Measurements from ENCODE around the gene STAT5A. TPM values are rescaled to one million over a fixed set of nuclear protein-coding genes. Genes with fewer than 3 reads are reported as not detected.
A peak's percentile ranks its signal among the peaks of the same experiment; 100 is the strongest.
"Not testable (repeated sequence)": the region's sequence is repeated elsewhere in the genome, so short reads cannot be mapped to it uniquely, and the experiment has no call there.

The STAT5A gene
- 7.3 and 13.5 TPM in 2 replicates for total RNA-seq
- 4.4 TPM for polyA plus RNA-seq (2012)

GRCh38 chr17:42287977-42288802 is at the start of gene STAT5A:
Gene STAT5A (plus strand): TSS chr17:42288498. CDS start chr17:42289412, 914 bp downstream.
- peak; percentile 71 for DNase-seq (ENCODE audit: low read depth)

DNA sequence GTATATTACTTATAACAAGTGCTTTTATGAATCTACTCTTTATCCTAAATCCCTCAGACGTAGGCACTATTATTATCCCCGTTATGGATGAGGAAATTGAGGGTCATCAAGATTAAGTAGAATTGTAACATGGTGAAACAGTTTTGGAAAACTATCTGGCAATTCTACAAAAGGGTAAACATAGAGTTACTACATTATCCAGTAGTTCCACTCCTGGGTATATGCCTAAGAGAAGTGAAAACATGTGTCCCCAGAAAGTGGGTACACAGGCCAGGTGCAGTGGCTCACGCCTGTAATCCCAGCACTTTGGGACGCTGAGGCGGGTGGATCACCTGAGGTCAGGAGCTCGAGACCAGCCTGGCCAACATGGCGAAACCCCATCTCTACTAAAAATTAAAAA is 48.7 kb upstream of the STAT5A start:
- DNase-seq (ENCODE audit: low read depth): not testable (repeated sequence)

DNA sequence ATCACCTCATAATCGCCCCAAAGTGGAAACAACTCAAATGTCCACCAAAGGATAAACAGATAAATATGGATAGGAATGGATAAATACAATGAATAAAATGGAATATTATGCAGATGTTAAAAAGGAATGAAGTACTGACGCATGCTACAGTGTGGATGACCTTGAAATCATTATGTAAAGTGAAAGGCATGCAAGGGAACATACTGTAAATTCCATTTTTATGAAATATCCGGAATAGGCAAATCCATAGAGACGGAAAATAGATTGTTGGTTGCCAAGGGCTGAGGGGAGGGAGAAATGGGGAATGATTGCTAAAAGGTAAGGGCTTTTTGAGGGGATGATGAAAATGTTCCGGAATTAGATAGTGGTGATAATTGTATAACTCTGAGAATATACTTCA is 48.1 kb upstream of the STAT5A start:
- DNase-seq (ENCODE audit: low read depth): no peak

GRCh38 chr17:42240863-42241262 is 47.4 kb upstream of the STAT5A start:
- not testable (repeated sequence) for DNase-seq (ENCODE audit: low read depth)

DNA sequence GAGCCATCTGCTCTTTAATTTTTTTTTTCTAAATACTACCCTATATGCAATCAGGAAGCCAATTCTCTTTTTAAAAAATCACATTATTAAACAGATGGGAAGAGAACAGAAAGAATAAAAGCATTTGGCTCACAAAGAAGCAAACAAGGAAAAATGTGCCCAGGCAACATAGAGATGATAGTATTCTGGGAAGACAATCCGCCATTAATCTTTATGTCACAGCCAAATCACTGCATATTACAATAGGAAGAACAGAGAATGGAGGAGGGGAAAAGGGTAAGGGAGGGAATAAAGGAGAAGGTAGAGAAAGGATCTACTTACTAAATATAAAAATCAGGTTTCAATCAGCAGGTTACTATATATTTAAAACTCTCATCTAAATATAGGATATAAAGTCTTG is 46.4 kb upstream of the STAT5A start:
- DNase-seq (ENCODE audit: low read depth): no peak

- no peak for DNase-seq (ENCODE audit: low read depth)
These were observed 44.8 kb upstream of the STAT5A start for GRCh38 chr17:42243493-42243982.

DNA sequence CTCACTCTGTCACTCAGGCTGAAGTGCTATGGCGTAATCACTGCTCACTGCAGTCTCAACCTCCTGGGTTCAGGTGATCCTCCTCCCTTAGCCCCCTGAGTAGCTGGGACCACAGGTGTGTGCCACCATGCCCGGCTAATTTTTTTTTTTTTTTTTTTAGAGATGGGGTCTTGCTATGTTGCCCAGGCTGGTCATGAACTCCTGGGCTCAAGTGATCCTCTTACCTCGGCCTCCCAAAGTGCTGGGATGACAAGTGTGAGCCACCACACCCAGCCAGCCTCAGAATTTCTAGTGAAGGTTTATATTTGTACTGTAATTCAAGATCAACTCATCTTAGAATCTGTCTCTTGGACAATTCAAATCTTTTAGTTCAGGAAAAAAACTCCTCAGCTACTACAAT is 44.2 kb upstream of the STAT5A start:
- not testable (repeated sequence) for DNase-seq (ENCODE audit: low read depth)

DNA sequence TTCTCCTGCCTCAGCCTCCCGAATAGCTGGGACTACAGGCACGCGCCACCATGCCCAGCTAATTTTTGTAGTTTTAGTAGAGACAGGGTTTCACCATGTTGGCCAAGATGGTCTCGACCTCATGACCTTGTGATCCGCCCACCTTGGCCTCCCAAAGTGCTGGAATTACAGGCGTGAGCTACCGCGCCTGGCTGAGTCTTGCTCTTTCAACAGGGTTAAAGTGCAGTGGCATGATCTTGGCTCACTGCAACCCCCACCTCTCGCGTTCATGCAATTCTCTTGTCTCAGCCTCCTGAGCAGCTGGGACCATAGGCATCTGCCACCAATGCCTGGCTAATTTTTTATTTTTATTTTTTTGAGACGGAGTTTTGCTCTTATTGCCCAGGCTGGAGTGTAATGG is 43.1 kb upstream of the STAT5A start:
- not testable (repeated sequence) for DNase-seq (ENCODE audit: low read depth)

- no peak for DNase-seq (ENCODE audit: low read depth)
These were observed 41.8 kb upstream of the STAT5A start for GRCh38 chr17:42246515-42246914.

GRCh38 chr17:42247734-42248133 is 40.6 kb upstream of the STAT5A start:
- DNase-seq (ENCODE audit: low read depth): no peak

DNA sequence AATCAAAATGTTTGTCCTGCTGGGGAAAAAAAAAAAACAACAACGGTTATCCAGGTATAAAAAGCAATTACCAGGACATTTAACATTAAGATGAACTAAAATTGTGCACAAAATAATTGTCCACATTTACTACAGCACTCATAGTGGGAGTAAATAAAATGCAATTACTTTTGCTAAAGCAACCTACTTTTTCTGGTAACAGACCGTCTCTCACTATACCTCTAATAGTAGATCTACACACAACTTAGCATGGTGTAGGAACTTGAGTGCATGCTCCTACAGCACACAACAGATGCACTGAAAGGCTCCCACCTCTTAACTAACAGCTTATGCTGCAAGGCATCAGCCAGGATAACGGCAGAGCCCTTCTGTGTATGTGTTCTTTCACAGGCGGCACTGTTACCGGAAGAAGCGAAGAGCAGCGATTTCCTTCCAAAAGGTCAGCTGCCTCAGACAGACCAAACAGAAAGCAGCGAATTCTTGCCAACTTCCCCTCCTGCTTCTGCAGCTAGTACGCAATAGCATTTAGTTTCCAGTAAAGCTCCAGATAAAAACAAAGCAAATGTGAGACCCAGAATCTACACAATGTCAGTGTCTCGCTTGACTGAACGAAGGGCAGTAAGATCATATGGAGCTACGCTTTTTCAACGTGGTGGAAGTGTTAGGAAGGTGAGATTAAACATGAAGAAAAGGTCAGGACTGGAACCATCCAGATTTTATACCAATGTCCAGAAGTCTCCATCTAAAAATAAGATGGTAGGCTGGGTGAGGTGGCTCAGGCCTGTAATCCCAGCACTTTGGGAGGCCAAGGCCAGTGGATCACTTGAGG is 39.7 kb upstream of the STAT5A start:
- DNase-seq (ENCODE audit: low read depth): peak; percentile 89

GRCh38 chr17:42249681-42250446 is 38.4 kb upstream of the STAT5A start:
- no peak for DNase-seq (ENCODE audit: low read depth)

- no peak for DNase-seq (ENCODE audit: low read depth)
These were observed 37.2 kb upstream of the STAT5A start for GRCh38 chr17:42251115-42251514.

DNA sequence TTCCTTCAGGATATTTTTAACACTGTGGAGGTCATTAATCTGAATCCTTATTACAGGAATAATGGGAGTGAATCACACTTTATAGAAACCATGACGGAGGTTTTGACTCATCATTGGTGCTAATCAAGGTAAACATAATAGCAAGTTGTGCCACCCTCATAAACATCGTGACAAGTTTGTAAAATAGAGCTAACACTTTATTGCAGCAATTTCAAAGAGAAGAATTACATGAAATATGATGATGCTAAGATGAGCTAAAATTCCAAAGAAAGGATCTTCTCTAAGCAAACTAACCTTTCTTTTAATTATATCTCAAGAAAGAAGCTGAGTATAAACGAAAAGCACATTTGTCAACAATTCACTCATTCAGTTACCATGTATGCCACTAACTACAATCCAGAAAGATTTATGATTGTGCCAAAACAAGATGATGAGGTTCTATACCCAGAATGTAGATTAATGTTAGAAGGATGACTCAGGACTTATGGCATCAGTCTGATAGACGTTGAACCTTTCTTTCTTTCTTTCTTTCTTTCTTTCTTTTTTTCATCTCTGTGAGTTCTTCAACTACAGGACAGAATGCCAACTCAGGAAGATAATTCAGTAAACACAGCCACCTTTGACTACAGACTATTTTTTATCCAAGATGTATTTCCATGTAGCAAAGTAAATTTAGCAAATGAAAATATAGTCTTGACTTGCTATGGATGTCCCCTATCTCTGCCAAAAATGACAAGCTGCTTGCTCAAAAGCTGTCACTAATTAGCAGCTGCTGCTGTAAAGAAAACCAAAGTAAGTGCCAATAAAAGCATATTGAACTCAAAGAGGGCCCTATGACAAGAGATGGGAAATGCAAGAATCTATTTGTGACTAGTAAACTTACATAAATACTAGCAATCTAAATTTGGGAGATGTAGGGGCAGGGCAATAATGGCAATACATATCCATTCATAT is 35.4 kb upstream of the STAT5A start:
- DNase-seq (ENCODE audit: low read depth): no peak

DNA sequence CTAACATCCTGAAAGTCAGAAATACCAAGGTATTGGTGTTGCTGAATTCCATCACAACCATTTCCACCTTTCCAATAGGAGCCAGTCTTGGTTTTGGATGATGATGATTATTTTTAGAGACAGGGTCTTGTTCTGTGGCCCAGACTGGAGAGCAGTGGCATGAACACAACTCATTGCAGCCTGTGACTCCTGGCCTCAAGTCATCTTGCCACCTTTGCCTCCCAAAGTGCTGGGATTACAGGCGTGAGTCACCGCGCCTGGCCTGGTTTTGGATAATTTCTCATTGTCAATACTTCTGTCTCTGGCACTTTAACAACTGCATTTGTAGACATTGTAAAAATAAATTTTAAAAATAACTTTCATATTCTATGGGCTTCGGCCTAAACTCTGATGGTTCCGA is 34.7 kb upstream of the STAT5A start:
- no peak for DNase-seq (ENCODE audit: low read depth)

DNA sequence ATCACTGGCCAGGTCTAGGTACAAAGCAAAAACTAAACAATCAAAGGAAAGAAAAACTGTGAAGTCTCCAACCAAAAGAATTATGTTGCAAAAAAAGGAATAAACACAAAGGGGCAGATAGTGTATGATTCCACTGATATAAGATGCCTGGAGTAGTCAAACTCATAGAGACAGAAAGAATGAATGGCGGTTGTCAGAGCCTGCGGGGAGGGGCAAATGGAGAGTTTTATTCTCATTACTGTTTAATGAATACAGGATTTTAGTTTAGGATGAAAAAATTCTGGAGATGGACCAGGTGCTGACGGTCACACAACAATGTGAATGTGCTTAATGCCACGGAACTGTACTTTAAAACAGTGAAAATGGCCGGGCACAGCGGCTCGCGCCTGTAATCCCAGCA is 32.9 kb upstream of the STAT5A start:
- no peak for DNase-seq (ENCODE audit: low read depth)

GRCh38 chr17:42260318-42260717 is 28.0 kb upstream of the STAT5A start:
- DNase-seq (ENCODE audit: low read depth): no peak

DNA sequence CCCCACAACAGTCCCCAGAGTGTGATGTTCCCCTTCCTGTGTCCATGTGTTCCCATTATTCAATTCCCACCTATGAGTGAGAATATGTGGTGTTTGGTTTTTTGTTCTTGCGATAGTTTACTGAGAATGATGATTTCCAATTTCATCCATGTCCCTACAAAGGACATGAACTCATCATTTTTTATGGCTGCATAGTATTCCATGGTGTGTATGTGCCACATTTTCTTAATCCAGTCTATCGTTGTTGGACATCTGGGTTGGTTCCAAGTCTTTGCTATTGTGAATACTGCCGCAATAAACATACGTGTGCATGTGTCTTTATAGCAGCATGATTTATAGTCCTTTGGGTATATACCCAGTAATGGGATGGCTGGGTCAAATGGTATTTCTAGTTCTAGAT is 23.9 kb upstream of the STAT5A start:
- DNase-seq (ENCODE audit: low read depth): not testable (repeated sequence)

DNA sequence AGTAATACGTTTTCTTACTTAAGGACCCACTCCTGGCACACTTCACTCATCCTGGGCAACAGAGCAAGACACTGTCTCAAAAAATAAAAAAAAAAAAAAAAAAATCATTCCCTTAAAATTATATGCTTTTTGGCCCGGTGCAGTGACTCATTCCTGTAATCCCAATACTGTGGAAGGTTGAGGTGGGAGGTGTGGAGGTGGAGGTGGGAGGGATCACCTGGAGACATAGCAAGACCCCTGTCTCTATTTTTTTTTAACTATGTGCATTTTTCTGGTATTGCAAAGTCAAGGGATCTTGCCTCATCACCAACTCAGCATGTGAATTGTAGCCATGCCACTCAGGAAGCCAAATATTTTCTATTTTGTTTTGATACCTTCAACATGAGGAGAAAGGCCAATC is 21.8 kb upstream of the STAT5A start:
- no peak for DNase-seq (ENCODE audit: low read depth)
